SJCRH30 (cell line): ENCODE data around the gene PRPF39. TPM values are rescaled to one million over a fixed set of nuclear protein-coding genes. Genes with fewer than 3 reads are reported as not detected.
"Not testable (repeated sequence)": the region's sequence is repeated elsewhere in the genome, so short reads cannot be mapped to it uniquely, and the experiment has no call there.

Source experiments
- DNase-seq, 2 experiments: peaks; one replicate each; pipeline ENCODE4 v3.0.0-alpha.2; 2015 to 2020
- H3K27ac ChIP-seq: fragments of 250-450 bp; sonication (Bioruptor Pico); 2 replicates; pipeline ENCODE4 v1.5.1; 2020; ENCODE audit warnings: mild to moderate bottlenecking, moderate library complexity
- H3K27me3 ChIP-seq: fragments of 250-450 bp; sonication (Bioruptor Pico); 2 replicates; pipeline ENCODE4 v1.5.1; 2020; ENCODE audit warnings: mild to moderate bottlenecking, moderate library complexity
- H3K36me3 ChIP-seq: fragments of 250-450 bp; sonication (Bioruptor Pico); 2 replicates; pipeline ENCODE4 v1.5.1; 2020; ENCODE audit warnings: mild to moderate bottlenecking, moderate library complexity
- H3K4me1 ChIP-seq: fragments of 250-450 bp; sonication (Bioruptor Pico); 2 replicates; pipeline ENCODE4 v1.5.1; 2020; ENCODE audit warnings: mild to moderate bottlenecking, moderate library complexity
- H3K4me3 ChIP-seq: fragments of 250-450 bp; sonication (Bioruptor Pico); 2 replicates; pipeline ENCODE4 v1.5.1; 2020; ENCODE audit warnings: mild to moderate bottlenecking, moderate library complexity
- H3K9me3 ChIP-seq: fragments of 250-450 bp; sonication (Bioruptor Pico); replicated peaks from 2 replicates; pipeline ENCODE4 v1.5.1; 2020; ENCODE audit warnings: mild to moderate bottlenecking, moderate library complexity
- total RNA-seq: library from RNA; depleted of rRNA; stranded (reverse); fragments of >200 nt; shearing (Covaris generic); gene quantifications from 2 replicates; pipeline ENCODE4 v1.2.3, GENCODE V29; 2014; rRNA removed

Gene PRPF39
- total RNA-seq, 1 experiment from 2014 or later = 57.0 TPM

DNA sequence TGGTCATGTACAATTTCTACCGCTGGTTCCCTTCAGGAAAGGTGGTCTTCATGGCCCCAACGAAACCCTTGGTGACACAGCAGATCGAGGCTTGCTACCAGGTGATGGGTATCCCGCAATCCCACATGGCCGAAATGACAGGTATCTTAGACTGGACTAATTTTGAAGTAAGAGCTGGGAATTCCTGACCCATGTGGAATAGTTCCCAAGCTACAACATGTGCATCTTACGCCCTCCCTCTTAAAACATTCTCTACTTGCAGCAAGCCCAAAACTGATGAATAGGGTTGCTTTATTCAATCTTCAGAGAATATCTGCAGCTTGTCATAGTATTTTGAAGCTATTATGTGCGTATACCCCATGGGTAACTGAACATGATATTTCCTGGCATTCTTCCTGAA, 52.5 kb downstream of the PRPF39 start:
- H3K27me3 ChIP-seq = no peaks in the 10 kb centered on the region
- peak overlapping the region; percentile 93 for H3K4me3 ChIP-seq
- no peaks in the 10 kb centered on the region for H3K36me3 ChIP-seq
- H3K4me1 ChIP-seq = no peaks in the 10 kb centered on the region; the same call in 1 of the 2 replicates
- no peaks in the 10 kb centered on the region for H3K9me3 ChIP-seq
- peak overlapping the region; percentile 45; the same call in 1 of the 2 replicates for H3K27ac ChIP-seq
- peak in 1 of 2 experiments; percentile 11 for DNase-seq

DNA sequence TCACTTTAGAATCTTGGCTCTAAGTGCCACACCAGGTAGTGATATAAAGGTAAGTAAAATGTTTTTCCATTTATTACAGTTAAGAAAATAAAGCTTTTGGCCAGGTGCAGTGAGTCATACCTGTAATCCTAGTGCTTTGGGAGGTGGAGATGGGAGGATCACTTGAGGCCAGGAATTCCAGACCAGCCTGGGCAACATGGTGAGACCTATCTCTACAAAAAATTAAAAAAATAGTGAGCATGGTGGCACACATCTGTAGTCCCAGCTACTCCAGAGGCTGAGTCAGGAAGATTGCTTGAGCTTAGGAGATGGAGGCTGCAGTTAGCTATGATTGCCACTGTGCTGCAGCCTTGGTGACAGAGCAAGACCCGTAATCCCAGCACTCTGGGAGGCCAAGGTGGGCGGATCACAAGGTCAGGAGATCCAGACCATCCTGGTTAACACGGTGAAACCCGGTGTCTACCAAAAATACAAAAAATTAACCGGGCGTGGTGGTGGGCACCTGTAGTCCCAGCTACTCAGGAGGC, 56.8 kb downstream of the PRPF39 start:
- H3K4me3 ChIP-seq = no peak overlapping the region
- H3K27ac ChIP-seq = no peak overlapping the region

DNA sequence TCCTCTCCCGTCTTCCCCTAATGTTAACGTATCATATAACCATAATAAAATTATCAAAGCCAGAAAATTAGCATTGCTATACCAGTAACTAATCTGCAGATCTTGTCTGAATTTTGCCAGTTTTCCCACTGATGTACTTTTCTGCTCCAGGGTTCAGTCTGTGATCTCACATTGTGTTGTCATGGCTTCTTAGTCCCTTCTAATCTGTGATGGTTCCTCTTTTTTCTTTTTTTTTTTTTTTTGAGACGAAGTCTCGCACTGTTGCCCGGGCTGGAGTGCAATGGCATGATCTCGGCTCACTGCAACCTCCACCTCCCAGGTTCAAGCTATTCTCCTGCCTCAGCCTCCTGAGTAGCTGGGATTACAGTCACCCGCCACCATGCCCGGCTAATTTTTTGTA, 58.2 kb downstream of the PRPF39 start:
- not testable (repeated sequence) for DNase-seq, H3K27me3 ChIP-seq, H3K4me1 ChIP-seq, H3K27ac ChIP-seq, H3K9me3 ChIP-seq, H3K36me3 ChIP-seq, H3K4me3 ChIP-seq

More for the DNA sequence above, 56.8 kb downstream of the PRPF39 start:
- no peaks in the 10 kb centered on the region; the same call in 1 of the 2 replicates for H3K4me1 ChIP-seq
- H3K27me3 ChIP-seq = no peaks in the 10 kb centered on the region
- H3K9me3 ChIP-seq = no peaks in the 10 kb centered on the region
- DNase-seq = no peak
- H3K36me3 ChIP-seq = 0 out of 2 replicates have a peak, but pooled peaks cover 3% of the 10 kb centered on the region

- DNase-seq = no peak
- no peak overlapping the region for H3K27ac ChIP-seq
- no peak overlapping the region for H3K4me3 ChIP-seq
- peaks cover 6% of the 10 kb centered on the region; the same call in 1 of the 2 replicates for H3K36me3 ChIP-seq
- no peaks in the 10 kb centered on the region for H3K9me3 ChIP-seq
- H3K27me3 ChIP-seq = no peaks in the 10 kb centered on the region
- H3K4me1 ChIP-seq = no peaks in the 10 kb centered on the region
These were observed 60.7 kb downstream of the PRPF39 start for GRCh38 chr14:45144658-45145057.

- no peak for DNase-seq
- no peak overlapping the region for H3K4me3 ChIP-seq
- H3K27me3 ChIP-seq = no peaks in the 10 kb centered on the region
- H3K36me3 ChIP-seq = peaks cover 6% of the 10 kb centered on the region; the same call in 1 of the 2 replicates
- no peaks in the 10 kb centered on the region for H3K9me3 ChIP-seq
- H3K27ac ChIP-seq = no peak overlapping the region
- no peaks in the 10 kb centered on the region for H3K4me1 ChIP-seq
These were observed 61.3 kb downstream of the PRPF39 start for GRCh38 chr14:45145214-45145613.

GRCh38 chr14:45149602-45150001, 65.7 kb downstream of the PRPF39 start:
- H3K27ac ChIP-seq = no peak overlapping the region
- no peak for DNase-seq
- no peak overlapping the region for H3K4me3 ChIP-seq
- H3K36me3 ChIP-seq = peaks cover 3% of the 10 kb centered on the region; the same call in 1 of the 2 replicates
- no peaks in the 10 kb centered on the region for H3K4me1 ChIP-seq
- H3K9me3 ChIP-seq = no peaks in the 10 kb centered on the region
- no peaks in the 10 kb centered on the region for H3K27me3 ChIP-seq

GRCh38 chr14:45150386-45150890, 66.5 kb downstream of the PRPF39 start:
- no peaks in the 10 kb centered on the region for H3K27me3 ChIP-seq
- DNase-seq = no peak
- peaks cover 3% of the 10 kb centered on the region for H3K36me3 ChIP-seq
- H3K27ac ChIP-seq = no peak overlapping the region
- H3K9me3 ChIP-seq = no peaks in the 10 kb centered on the region
- no peaks in the 10 kb centered on the region for H3K4me1 ChIP-seq
- H3K4me3 ChIP-seq = no peak overlapping the region

- peaks cover 4% of the 10 kb centered on the region for H3K36me3 ChIP-seq
- H3K9me3 ChIP-seq = no peaks in the 10 kb centered on the region
- no peaks in the 10 kb centered on the region for H3K27me3 ChIP-seq
- no peak overlapping the region for H3K4me3 ChIP-seq
- H3K27ac ChIP-seq = no peak overlapping the region
- H3K4me1 ChIP-seq = no peaks in the 10 kb centered on the region
- no peak for DNase-seq
These were observed 72.2 kb downstream of the PRPF39 start for GRCh38 chr14:45156067-45156466.

Other genes with a start within 250 kb of the PRPF39 start
- gene KLHL28, start 122.2 kb upstream of the PRPF39 start, total RNA-seq = 9.4 and 10.7 TPM in 2 replicates
- 18.6 and 21.9 TPM in 2 replicates for gene TOGARAM1, start 121.9 kb upstream of the PRPF39 start, total RNA-seq
- gene FKBP3, start 50.4 kb downstream of the PRPF39 start, total RNA-seq = 104 and 120 TPM in 2 replicates
- 14.9 and 17.4 TPM in 2 replicates for gene FANCM, start 51.8 kb downstream of the PRPF39 start, total RNA-seq
- 39.1 and 55.0 TPM in 2 replicates for gene MIS18BP1, start 169.1 kb downstream of the PRPF39 start, total RNA-seq